ENCODE data around the gene RSPRY1. TPM values are rescaled to one million over a fixed set of nuclear protein-coding genes. Genes with fewer than 3 reads are reported as not detected.

RSPRY1 gene
- total and polyA plus RNA-seq, 2 of the 8 experiments (the other 6 are each of a cell fraction or from before 2014, with no cell fraction given) = 11.5 to 32.5 TPM

DNA sequence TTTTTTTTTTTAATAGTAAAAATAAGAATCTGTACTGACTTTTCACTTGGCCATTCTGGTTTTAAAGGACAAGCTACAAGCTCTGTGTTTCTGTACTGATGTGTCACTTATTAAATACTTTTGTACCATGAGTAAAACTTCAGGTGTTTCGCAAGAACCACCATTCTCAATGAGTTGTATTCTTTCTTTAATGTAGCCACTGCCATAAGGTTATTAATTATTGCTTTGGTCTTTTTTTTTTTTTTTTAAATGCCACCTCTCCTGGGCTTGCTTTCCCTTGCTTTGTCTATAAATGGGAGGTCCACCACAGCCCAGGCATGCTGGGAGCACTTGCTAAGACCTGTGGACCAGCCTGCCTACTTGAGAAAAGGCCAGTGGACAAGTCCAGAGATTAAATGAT, 67.3 kb downstream of the RSPRY1 start (continued):
- TF ChIP-seq MAFK (IDR thresholded peaks at IDR 0.05; ENCODE audit: low read depth, low read length) (no peak), HDAC2 (IDR thresholded peaks at IDR 0.05; ENCODE audit: borderline replicate concordance in 1 of 2, low read depth in 2 of 2, low read length in 2 of 2) (no peak), MAX (IDR thresholded peaks at IDR 0.05) (no peak), TEAD4 (IDR thresholded peaks at IDR 0.05; ENCODE audit: low read depth, low read length) (no peak)

Measured in H1 (cell line).